ENCODE data around the gene FBXO44. TPM values are rescaled to one million over a fixed set of nuclear protein-coding genes. Genes with fewer than 3 reads are reported as not detected.

The FBXO44 gene
- total RNA-seq, 1 experiment from 2014 or later = 19.3 TPM

GRCh38 chr1:11661103-11661502 is 6.4 kb downstream of the FBXO44 start:
- H3K4me3 ChIP-seq (ENCODE audit: low read depth, low read length, poor library complexity, severe bottlenecking) = no peak overlapping the region
- no peaks in the 10 kb centered on the region for H3K27me3 ChIP-seq (replicated peaks; ENCODE audit: insufficient read depth, low read depth, low read length, poor library complexity)
- H3K27ac ChIP-seq (ENCODE audit: low read depth, low read length, poor library complexity, severe bottlenecking) = no peak overlapping the region
- TF ChIP-seq EZH2 (IDR thresholded peaks at IDR 0.05; ENCODE audit: borderline replicate concordance, low read depth, low read length, poor library complexity, severe bottlenecking) (no peak), CTCF (conservative IDR thresholded peaks at IDR 0.05; ENCODE audit: low read depth, low read length) (no peak)
- H3K36me3 ChIP-seq (ENCODE audit: insufficient read depth, low read length, poor library complexity, severe bottlenecking) = peaks cover 15% of the 10 kb centered on the region
- ChIA-PET CTCF (no interaction called here), POLR2A (ENCODE audit: low non-redundant PET) (no interaction called here)
- no peaks in the 10 kb centered on the region for H3K9me3 ChIP-seq (ENCODE audit: low read depth, low read length, poor library complexity, severe bottlenecking)
- no peak for DNase-seq (ENCODE audit: low spot score)
- intact Hi-C loops (cut with micrococcal nuclease; ENCODE audit: unreplicated experiment) = no loop called here
- H3K4me1 ChIP-seq (ENCODE audit: insufficient read depth, low read length, poor library complexity, severe bottlenecking) = no peaks in the 10 kb centered on the region
- BruUV-seq (replicated peaks) = no TSS peak

GRCh38 chr1:11664336-11665065 is 9.8 kb downstream of the FBXO44 start:
- H3K9me3 ChIP-seq (ENCODE audit: low read depth, low read length, poor library complexity, severe bottlenecking) = no peaks in the 10 kb centered on the region
- H3K27me3 ChIP-seq (replicated peaks; ENCODE audit: insufficient read depth, low read depth, low read length, poor library complexity) = no peaks in the 10 kb centered on the region
- CTCF ChIA-PET = interaction anchor here (0.6 to 1.9 kb wide), 9 partner anchors 14 to 490 kb away, joined by 3 to 23 read pairs (median 5); partner anchors contain the start of gene DRAXIN
- TF ChIP-seq EZH2 (IDR thresholded peaks at IDR 0.05; ENCODE audit: borderline replicate concordance, low read depth, low read length, poor library complexity, severe bottlenecking) (no peak), CTCF (conservative IDR thresholded peaks at IDR 0.05; ENCODE audit: low read depth, low read length) (no peak)
- peaks cover 2% of the 10 kb centered on the region for H3K36me3 ChIP-seq (ENCODE audit: insufficient read depth, low read length, poor library complexity, severe bottlenecking)
- no TSS peak for BruUV-seq (replicated peaks)
- no peaks in the 10 kb centered on the region for H3K4me1 ChIP-seq (ENCODE audit: insufficient read depth, low read length, poor library complexity, severe bottlenecking)
- intact Hi-C loops (cut with micrococcal nuclease; ENCODE audit: unreplicated experiment) = no loop called here
- H3K4me3 ChIP-seq (ENCODE audit: low read depth, low read length, poor library complexity, severe bottlenecking) = peak overlapping the region; percentile 61
- H3K27ac ChIP-seq (ENCODE audit: low read depth, low read length, poor library complexity, severe bottlenecking) = peak overlapping the region; percentile 70
- DNase-seq (ENCODE audit: low spot score) = peak; percentile 52
- POLR2A ChIA-PET (ENCODE audit: low non-redundant PET) = interaction anchor here (0.6 kb wide), 4 partner anchors 10 to 1155 kb away, joined by 3 to 8 read pairs (median 4); partner anchors contain the start of gene FBXO2

GRCh38 chr1:11668516-11668915 is 13.8 kb downstream of the FBXO44 start:
- intact Hi-C loops (cut with micrococcal nuclease; ENCODE audit: unreplicated experiment) = no loop called here
- CTCF ChIA-PET = no interaction called here
- DNase-seq (ENCODE audit: low spot score) = no peak
- Histone ChIP-seq H3K27me3 (replicated peaks; ENCODE audit: insufficient read depth, low read depth, low read length, poor library complexity) (no peaks in the 10 kb centered on the region), H3K4me3 (ENCODE audit: low read depth, low read length, poor library complexity, severe bottlenecking) (no peak overlapping the region), H3K9me3 (ENCODE audit: low read depth, low read length, poor library complexity, severe bottlenecking) (no peaks in the 10 kb centered on the region), H3K4me1 (ENCODE audit: insufficient read depth, low read length, poor library complexity, severe bottlenecking) (no peaks in the 10 kb centered on the region), H3K36me3 (ENCODE audit: insufficient read depth, low read length, poor library complexity, severe bottlenecking) (peaks cover 8% of the 10 kb centered on the region), H3K27ac (ENCODE audit: low read depth, low read length, poor library complexity, severe bottlenecking) (no peak overlapping the region)
- POLR2A ChIA-PET (ENCODE audit: low non-redundant PET) = no interaction called here
- BruUV-seq (replicated peaks) = no TSS peak
- TF ChIP-seq CTCF (conservative IDR thresholded peaks at IDR 0.05; ENCODE audit: low read depth, low read length) (no peak), EZH2 (IDR thresholded peaks at IDR 0.05; ENCODE audit: borderline replicate concordance, low read depth, low read length, poor library complexity, severe bottlenecking) (no peak)
